NB4 (cell line): ENCODE results near the gene PDE6B.
A peak's percentile ranks its signal among the peaks of the same experiment; 100 is the strongest.

ENCODE experiments used
- DNase-seq: peaks from one replicate; pipeline ENCODE4 v3.0.0; 2010; ENCODE audit warnings: low read depth
- H3K4me3 ChIP-seq: one replicate; pipeline ENCODE4 v1.5.1; 2011; ENCODE audit warnings: mild to moderate bottlenecking, low read depth, low read length, moderate library complexity
- MYC ChIP-seq: IDR thresholded peaks from 2 replicates; pipeline ENCODE4 v1.6.1; 2011; ENCODE audit warnings: low read depth, low read length
- POLR2A ChIP-seq: IDR thresholded peaks from 2 replicates; pipeline ENCODE4 v1.6.1; 2011; ENCODE audit warnings: mild to moderate bottlenecking; ENCODE audit not compliant: insufficient read length; ENCODE audit errors: extremely low read depth
- TF ChIP-seq, protein P1 (sequence below): IDR thresholded peaks from 2 replicates; pipeline ENCODE4 v1.6.1; 2011; ENCODE audit warnings: low read depth, low read length
- TF ChIP-seq, protein P2 (sequence below): IDR thresholded peaks from one replicate; pipeline ENCODE4 v1.5.1; 2012; ENCODE audit warnings: low read depth, low read length

The PDE6B gene

DNA sequence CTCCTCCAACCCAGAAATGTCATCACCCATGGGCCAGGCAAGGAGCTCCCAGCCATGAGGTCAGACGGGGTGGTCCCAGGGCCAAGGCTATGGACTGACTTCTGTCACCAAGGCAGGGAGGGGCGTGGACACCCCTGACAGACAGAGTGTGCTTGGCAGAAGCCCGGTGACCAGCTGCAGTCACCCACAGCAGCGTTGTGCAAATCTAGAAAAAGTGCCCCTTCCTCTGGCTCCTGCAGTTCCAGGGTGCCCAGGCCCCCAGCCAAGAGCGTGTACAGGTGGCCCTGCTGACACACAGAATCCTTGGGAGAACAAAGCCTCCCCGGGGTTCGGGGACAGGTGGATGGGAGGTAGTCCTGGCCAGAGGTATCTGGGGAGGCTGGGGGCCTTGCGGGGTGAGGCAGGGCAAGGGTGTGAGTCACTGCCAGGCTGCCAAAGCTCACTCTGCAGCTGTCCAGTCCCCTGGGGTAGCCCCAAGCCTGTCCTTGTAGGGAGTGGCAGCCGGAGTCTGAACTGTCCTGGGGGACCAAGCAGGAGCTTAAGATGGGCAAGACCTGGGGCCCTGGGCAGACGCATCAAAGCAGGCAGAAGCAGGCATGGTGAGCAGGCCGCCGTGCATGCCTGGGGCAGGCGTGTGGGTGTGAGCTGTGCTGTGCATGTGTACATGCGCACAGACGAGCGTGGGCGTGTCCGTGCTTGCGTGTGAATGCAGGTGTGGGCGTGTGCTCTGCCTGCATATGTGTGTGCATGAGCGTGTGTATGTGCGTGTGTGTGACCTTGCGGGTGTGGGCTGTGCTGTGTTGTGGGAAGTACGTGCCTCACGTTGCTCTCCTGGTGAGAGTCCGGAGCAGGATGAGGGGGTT, 52.3 kb downstream of the PDE6B start:
- DNase-seq, result peak; percentile 59
- TF ChIP-seq, protein P1, sequence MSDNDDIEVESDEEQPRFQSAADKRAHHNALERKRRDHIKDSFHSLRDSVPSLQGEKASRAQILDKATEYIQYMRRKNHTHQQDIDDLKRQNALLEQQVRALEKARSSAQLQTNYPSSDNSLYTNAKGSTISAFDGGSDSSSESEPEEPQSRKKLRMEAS, result no peak
- TF ChIP-seq MYC (no peak), POLR2A (no peak)
- TF ChIP-seq, protein P2, sequence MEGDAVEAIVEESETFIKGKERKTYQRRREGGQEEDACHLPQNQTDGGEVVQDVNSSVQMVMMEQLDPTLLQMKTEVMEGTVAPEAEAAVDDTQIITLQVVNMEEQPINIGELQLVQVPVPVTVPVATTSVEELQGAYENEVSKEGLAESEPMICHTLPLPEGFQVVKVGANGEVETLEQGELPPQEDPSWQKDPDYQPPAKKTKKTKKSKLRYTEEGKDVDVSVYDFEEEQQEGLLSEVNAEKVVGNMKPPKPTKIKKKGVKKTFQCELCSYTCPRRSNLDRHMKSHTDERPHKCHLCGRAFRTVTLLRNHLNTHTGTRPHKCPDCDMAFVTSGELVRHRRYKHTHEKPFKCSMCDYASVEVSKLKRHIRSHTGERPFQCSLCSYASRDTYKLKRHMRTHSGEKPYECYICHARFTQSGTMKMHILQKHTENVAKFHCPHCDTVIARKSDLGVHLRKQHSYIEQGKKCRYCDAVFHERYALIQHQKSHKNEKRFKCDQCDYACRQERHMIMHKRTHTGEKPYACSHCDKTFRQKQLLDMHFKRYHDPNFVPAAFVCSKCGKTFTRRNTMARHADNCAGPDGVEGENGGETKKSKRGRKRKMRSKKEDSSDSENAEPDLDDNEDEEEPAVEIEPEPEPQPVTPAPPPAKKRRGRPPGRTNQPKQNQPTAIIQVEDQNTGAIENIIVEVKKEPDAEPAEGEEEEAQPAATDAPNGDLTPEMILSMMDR, result no peak
- no peak overlapping the region for H3K4me3 ChIP-seq

DNA sequence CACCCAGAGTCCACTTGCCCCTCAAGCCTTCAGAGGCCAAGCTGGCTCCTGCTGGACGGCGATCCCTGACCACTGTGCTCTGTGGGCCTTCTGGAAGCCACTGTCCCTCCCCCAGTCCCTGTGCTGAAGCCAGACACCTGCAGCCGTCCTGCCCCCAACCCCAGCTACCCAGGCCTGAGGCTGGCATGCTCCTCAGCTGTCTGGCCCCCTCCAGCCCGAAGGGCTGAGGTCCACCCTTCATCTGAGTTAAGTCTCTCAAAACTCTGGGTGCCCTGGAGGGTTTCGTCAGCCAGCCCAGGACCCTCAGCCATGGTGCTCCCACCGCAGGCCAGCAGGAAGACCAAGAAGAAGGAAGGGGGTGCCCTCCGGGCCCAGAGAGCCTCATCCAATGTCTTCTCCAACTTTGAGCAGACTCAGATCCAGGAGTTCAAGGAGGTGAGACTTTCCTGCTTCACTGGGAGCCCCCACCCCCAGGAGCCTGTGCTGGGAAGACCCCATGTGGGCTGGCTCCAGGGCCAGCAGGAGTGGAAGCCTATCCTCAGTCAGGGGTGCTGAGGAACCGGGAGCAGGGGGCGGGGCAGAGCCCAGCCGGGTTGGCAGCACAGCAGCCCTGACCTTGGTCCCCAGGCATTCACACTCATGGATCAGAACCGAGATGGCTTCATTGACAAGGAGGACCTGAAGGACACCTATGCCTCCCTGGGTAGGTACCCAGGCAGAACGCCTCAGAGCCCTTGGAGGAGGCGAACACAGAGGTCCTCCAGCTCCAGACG, 53.1 kb downstream of the PDE6B start:
- no peak for DNase-seq
- peak; percentile 6 for TF ChIP-seq POLR2A
- TF ChIP-seq, protein P1, result no peak
- no peak overlapping the region for H3K4me3 ChIP-seq

DNA sequence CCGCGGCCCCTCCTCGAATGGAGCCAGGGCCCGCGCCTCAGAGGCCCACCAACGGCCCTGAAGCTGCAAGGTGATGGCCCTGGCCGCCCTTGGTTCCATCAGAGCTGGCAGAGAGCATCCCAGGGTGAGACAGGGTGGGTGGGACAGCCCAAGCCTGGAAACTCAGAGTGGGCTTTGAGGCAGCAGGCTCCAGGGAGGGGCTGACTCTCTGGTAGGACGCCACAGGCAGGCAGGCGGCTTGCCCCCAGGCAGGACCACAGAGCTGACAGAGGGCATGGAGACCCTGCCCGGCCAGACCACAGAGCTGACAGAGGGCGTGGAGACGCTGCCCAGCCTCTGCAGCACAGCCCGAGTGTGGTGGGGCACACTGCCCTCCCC, 53.7 kb downstream of the PDE6B start:
- DNase-seq, result no peak
- H3K4me3 ChIP-seq, result no peak overlapping the region
- TF ChIP-seq, protein P1, result no peak
- TF ChIP-seq POLR2A (no peak), MYC (no peak)
- TF ChIP-seq, protein P2, result no peak

DNA sequence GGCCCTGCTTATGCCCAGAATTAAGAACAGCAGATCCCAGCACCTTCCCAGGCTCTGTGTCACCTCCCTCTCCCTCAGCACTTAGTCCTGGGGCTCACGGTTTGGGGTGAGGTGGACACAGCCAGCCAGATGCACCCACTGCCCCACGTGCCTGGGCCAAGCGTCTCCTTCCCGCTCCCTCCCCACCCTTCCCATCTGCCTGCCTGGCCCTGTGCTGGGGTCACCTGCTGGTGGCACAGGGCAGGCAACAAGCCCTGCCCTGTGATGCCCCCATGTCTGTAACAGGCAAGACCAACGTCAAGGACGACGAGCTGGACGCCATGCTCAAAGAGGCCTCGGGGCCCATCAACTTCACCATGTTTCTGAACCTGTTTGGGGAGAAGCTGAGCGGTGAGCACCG, 54.3 kb downstream of the PDE6B start:
- TF ChIP-seq POLR2A (no peak), MYC (no peak)
- TF ChIP-seq, protein P1, result no peak
- TF ChIP-seq, protein P2, result no peak
- no peak for DNase-seq
- H3K4me3 ChIP-seq, result no peak overlapping the region

DNA sequence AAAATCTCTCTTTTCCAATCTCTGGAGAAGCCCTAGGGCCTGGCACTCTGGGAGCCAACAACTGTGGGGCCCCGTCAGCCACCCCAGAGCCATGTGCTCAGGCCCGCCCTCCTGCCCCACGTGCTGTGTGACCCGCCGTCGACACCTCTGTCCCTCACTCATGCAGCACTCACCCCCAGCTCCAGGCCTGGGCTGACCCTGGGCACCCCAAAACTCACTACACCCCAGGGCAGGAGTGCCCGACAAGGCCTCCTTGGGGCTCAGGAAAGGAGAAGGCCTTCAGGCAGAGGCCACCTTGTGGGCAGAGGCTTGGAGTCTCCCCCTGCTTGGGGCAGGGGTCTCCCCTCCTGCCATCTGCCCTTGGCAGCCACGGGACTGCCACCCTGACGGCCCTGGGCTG, 54.7 kb downstream of the PDE6B start:
- no peak for DNase-seq
- TF ChIP-seq, protein P2, result no peak
- TF ChIP-seq, protein P1, result no peak
- no peak overlapping the region for H3K4me3 ChIP-seq

DNA sequence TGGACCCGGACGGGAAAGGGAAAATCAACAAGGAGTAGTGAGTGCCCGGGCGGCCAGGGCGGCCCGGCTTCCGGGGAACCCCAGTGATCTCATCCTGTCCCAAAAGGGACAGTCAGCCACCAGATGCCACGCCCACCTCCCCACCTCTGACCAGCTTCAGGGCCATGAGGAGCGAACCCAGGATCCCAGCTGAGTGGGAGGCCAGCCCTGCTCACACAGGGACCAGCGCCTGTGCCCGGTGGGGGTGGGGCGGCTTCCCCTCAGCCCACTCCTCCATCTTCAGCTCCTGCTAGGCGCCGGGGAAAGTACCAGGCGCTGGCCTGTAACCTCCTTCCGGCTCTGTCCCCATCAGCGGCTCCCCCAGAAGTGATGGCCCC, 55.2 kb downstream of the PDE6B start:
- DNase-seq, result peak; percentile 20
- TF ChIP-seq, protein P2, result no peak
- TF ChIP-seq POLR2A (no peak), MYC (no peak)
- TF ChIP-seq, protein P1, result no peak
- no peak overlapping the region for H3K4me3 ChIP-seq
